Measurements from ENCODE around the gene GLS.
A peak's percentile ranks its signal among the peaks of the same experiment; 100 is the strongest.

GLS gene

GRCh38 chr2:191010887-191011885, 130.6 kb downstream of the GLS start:
- WGBS, 2 donors (ENCODE audit: extremely low coverage in 2 of 2, insufficient read length in 2 of 2, insufficient replicate concordance in 1 of 2): no CpG with 5 or more reads among the region's 14 CpGs
- H3K4me2 ChIP-seq (ENCODE audit: insufficient read depth, low read length, poor library complexity, severe bottlenecking): no peak overlapping the region
- no peak overlapping the region for H2BK5ac ChIP-seq (ENCODE audit: low read length)
- peaks cover 0 to 1% of the 10 kb centered on the region in 2 donors for H3K9me3 ChIP-seq (replicated peaks in 1 of 2; ENCODE audit: control insufficient read depth in 2 of 2, insufficient read depth in 1 of 2, low read depth in 1 of 2, low read length in 2 of 2)
- no peak for DNase-seq (ENCODE audit: low spot score)
- H4K8ac ChIP-seq (ENCODE audit: low read depth, low read length): no peak overlapping the region
- H3K36me3 ChIP-seq (replicated peaks in 1 of 2; ENCODE audit: control insufficient read depth in 2 of 2, insufficient read depth in 2 of 2, low read length in 2 of 2): peaks cover 3 to 53% of the 10 kb centered on the region in 2 donors
- H2BK120ac ChIP-seq (ENCODE audit: low read depth, low read length): no peak overlapping the region
- H3K4me3 ChIP-seq (ENCODE audit: low read length in 2 of 2): no peak overlapping the region
- no peak overlapping the region for H2BK15ac ChIP-seq (ENCODE audit: low read length)
- H3K18ac ChIP-seq (ENCODE audit: low read length): no peak overlapping the region
- H3K9ac ChIP-seq (ENCODE audit: low read depth, low read length, poor library complexity): no peak overlapping the region
- H2AK5ac ChIP-seq (ENCODE audit: low read depth, low read length): no peak overlapping the region
- peaks cover 6 to 7% of the 10 kb centered on the region in 2 donors for H3K4me1 ChIP-seq (ENCODE audit: control insufficient read depth in 2 of 2, insufficient read depth in 1 of 2, low read depth in 1 of 2, low read length in 2 of 2)
- H3K14ac ChIP-seq (ENCODE audit: low read length): no peak overlapping the region
- H3K23ac ChIP-seq (ENCODE audit: low read depth, low read length, poor library complexity): no peak overlapping the region
- no peak overlapping the region for H2AFZ ChIP-seq (ENCODE audit: low read length)
- no peak overlapping the region for H2BK12ac ChIP-seq (ENCODE audit: low read length)
- H3K4ac ChIP-seq (ENCODE audit: low read length): no peak overlapping the region
- H3K79me1 ChIP-seq (ENCODE audit: low read depth, low read length): no peaks in the 10 kb centered on the region
- H3K27me3 ChIP-seq (ENCODE audit: control insufficient read depth in 3 of 3, insufficient read depth in 3 of 3, low read depth in 1 of 3, low read length in 3 of 3): peaks cover 0 to 3% (median 0%) of the 10 kb centered on the region in 3 experiments
- H4K91ac ChIP-seq (ENCODE audit: low read depth, low read length, poor library complexity): no peak overlapping the region
- H3K27ac ChIP-seq (replicated peaks; ENCODE audit: low read length): no peak overlapping the region

GRCh38 chr2:191012346-191012745, 131.7 kb downstream of the GLS start:
- H2BK120ac ChIP-seq (ENCODE audit: low read depth, low read length): no peak overlapping the region
- no peak overlapping the region for H3K27ac ChIP-seq (replicated peaks; ENCODE audit: low read length)
- peak overlapping the region in 1 of 2 donors; percentile 36 for H3K4me3 ChIP-seq (ENCODE audit: low read length in 2 of 2)

GRCh38 chr2:191012845-191013681, 132.4 kb downstream of the GLS start:
- no peak overlapping the region for H2BK15ac ChIP-seq (ENCODE audit: low read length)
- H3K14ac ChIP-seq (ENCODE audit: low read length): no peak overlapping the region
- H3K4ac ChIP-seq (ENCODE audit: low read length): no peak overlapping the region
- H3K9me3 ChIP-seq (replicated peaks in 1 of 2; ENCODE audit: control insufficient read depth in 2 of 2, insufficient read depth in 1 of 2, low read depth in 1 of 2, low read length in 2 of 2): no peaks in the 10 kb centered on the region
- no peaks in the 10 kb centered on the region for H3K79me1 ChIP-seq (ENCODE audit: low read depth, low read length)
- DNase-seq (ENCODE audit: low spot score): no peak
- no peak overlapping the region for H2AK5ac ChIP-seq (ENCODE audit: low read depth, low read length)
- H3K4me2 ChIP-seq (ENCODE audit: insufficient read depth, low read length, poor library complexity, severe bottlenecking): peak overlapping the region; percentile 85
- no peak overlapping the region for H3K18ac ChIP-seq (ENCODE audit: low read length)
- whole genome bisulfite sequencing, 2 donors (ENCODE audit: extremely low coverage in 2 of 2, insufficient read length in 2 of 2, insufficient replicate concordance in 1 of 2): no CpG with 5 or more reads among the region's 14 CpGs
- peaks cover 0 to 34% of the 10 kb centered on the region in 2 donors for H3K36me3 ChIP-seq (replicated peaks in 1 of 2; ENCODE audit: control insufficient read depth in 2 of 2, insufficient read depth in 2 of 2, low read length in 2 of 2)
- H3K23ac ChIP-seq (ENCODE audit: low read depth, low read length, poor library complexity): no peak overlapping the region
- H4K8ac ChIP-seq (ENCODE audit: low read depth, low read length): no peak overlapping the region
- H2AFZ ChIP-seq (ENCODE audit: low read length): peak overlapping the region; percentile 85
- no peak overlapping the region for H2BK5ac ChIP-seq (ENCODE audit: low read length)
- no peak overlapping the region for H4K91ac ChIP-seq (ENCODE audit: low read depth, low read length, poor library complexity)
- no peak overlapping the region for H2BK12ac ChIP-seq (ENCODE audit: low read length)
- H2BK120ac ChIP-seq (ENCODE audit: low read depth, low read length): no peak overlapping the region
- peaks cover 0 to 3% (median 0%) of the 10 kb centered on the region in 3 experiments for H3K27me3 ChIP-seq (ENCODE audit: control insufficient read depth in 3 of 3, insufficient read depth in 3 of 3, low read depth in 1 of 3, low read length in 3 of 3)
- no peak overlapping the region for H3K27ac ChIP-seq (replicated peaks; ENCODE audit: low read length)
- H3K4me3 ChIP-seq (ENCODE audit: low read length in 2 of 2): peak overlapping the region; percentile 61 to 95
- peaks cover 6 to 7% of the 10 kb centered on the region in 2 donors for H3K4me1 ChIP-seq (ENCODE audit: control insufficient read depth in 2 of 2, insufficient read depth in 1 of 2, low read depth in 1 of 2, low read length in 2 of 2)
- H3K9ac ChIP-seq (ENCODE audit: low read depth, low read length, poor library complexity): no peak overlapping the region

More at GRCh38 chr2:191012346-191012745, 131.7 kb downstream of the GLS start:
- Histone ChIP-seq H3K79me1 (ENCODE audit: low read depth, low read length) (no peaks in the 10 kb centered on the region), H3K14ac (ENCODE audit: low read length) (no peak overlapping the region), H3K4me2 (ENCODE audit: insufficient read depth, low read length, poor library complexity, severe bottlenecking) (no peak overlapping the region), H4K91ac (ENCODE audit: low read depth, low read length, poor library complexity) (no peak overlapping the region), H3K27me3 (ENCODE audit: control insufficient read depth in 3 of 3, insufficient read depth in 3 of 3, low read depth in 1 of 3, low read length in 3 of 3) (peaks cover 0 to 3% (median 0%) of the 10 kb centered on the region in 3 experiments), H2AK5ac (ENCODE audit: low read depth, low read length) (no peak overlapping the region), H2BK12ac (ENCODE audit: low read length) (no peak overlapping the region), H3K4me1 (ENCODE audit: control insufficient read depth in 2 of 2, insufficient read depth in 1 of 2, low read depth in 1 of 2, low read length in 2 of 2) (peaks cover 6 to 7% of the 10 kb centered on the region in 2 donors), H2BK5ac (ENCODE audit: low read length) (no peak overlapping the region), H2AFZ (ENCODE audit: low read length) (no peak overlapping the region), H4K8ac (ENCODE audit: low read depth, low read length) (no peak overlapping the region), H3K18ac (ENCODE audit: low read length) (no peak overlapping the region), H3K9me3 (replicated peaks in 1 of 2; ENCODE audit: control insufficient read depth in 2 of 2, insufficient read depth in 1 of 2, low read depth in 1 of 2, low read length in 2 of 2) (no peaks in the 10 kb centered on the region), H3K4ac (ENCODE audit: low read length) (no peak overlapping the region), H3K23ac (ENCODE audit: low read depth, low read length, poor library complexity) (no peak overlapping the region), H3K36me3 (replicated peaks in 1 of 2; ENCODE audit: control insufficient read depth in 2 of 2, insufficient read depth in 2 of 2, low read length in 2 of 2) (peaks cover 0 to 42% of the 10 kb centered on the region in 2 donors), H3K9ac (ENCODE audit: low read depth, low read length, poor library complexity) (no peak overlapping the region), H2BK15ac (ENCODE audit: low read length) (no peak overlapping the region)
- DNase-seq (ENCODE audit: low spot score): no peak
- no CpG with 5 or more reads among the region's 3 CpGs for WGBS, 2 donors (ENCODE audit: extremely low coverage in 2 of 2, insufficient read length in 2 of 2, insufficient replicate concordance in 1 of 2)

- Histone ChIP-seq H3K79me1 (ENCODE audit: low read depth, low read length) (no peaks in the 10 kb centered on the region), H2AFZ (ENCODE audit: low read length) (peak overlapping the region; percentile 85), H3K4me3 (ENCODE audit: low read length in 2 of 2) (peak overlapping the region; percentile 61 to 95), H3K4me2 (ENCODE audit: insufficient read depth, low read length, poor library complexity, severe bottlenecking) (peak overlapping the region; percentile 85), H2BK5ac (ENCODE audit: low read length) (no peak overlapping the region), H3K27me3 (ENCODE audit: control insufficient read depth in 3 of 3, insufficient read depth in 3 of 3, low read depth in 1 of 3, low read length in 3 of 3) (peaks cover 0 to 5% (median 0%) of the 10 kb centered on the region in 3 experiments), H2BK120ac (ENCODE audit: low read depth, low read length) (no peak overlapping the region), H3K4me1 (ENCODE audit: control insufficient read depth in 2 of 2, insufficient read depth in 1 of 2, low read depth in 1 of 2, low read length in 2 of 2) (peaks cover 6 to 7% of the 10 kb centered on the region in 2 donors), H3K4ac (ENCODE audit: low read length) (no peak overlapping the region), H3K18ac (ENCODE audit: low read length) (peak overlapping the region; percentile 90), H2BK12ac (ENCODE audit: low read length) (no peak overlapping the region), H3K14ac (ENCODE audit: low read length) (no peak overlapping the region), H3K23ac (ENCODE audit: low read depth, low read length, poor library complexity) (peak overlapping the region; percentile 86), H3K27ac (replicated peaks; ENCODE audit: low read length) (no peak overlapping the region), H4K91ac (ENCODE audit: low read depth, low read length, poor library complexity) (no peak overlapping the region), H2AK5ac (ENCODE audit: low read depth, low read length) (no peak overlapping the region), H3K9me3 (replicated peaks in 1 of 2; ENCODE audit: control insufficient read depth in 2 of 2, insufficient read depth in 1 of 2, low read depth in 1 of 2, low read length in 2 of 2) (no peaks in the 10 kb centered on the region), H4K8ac (ENCODE audit: low read depth, low read length) (no peak overlapping the region), H3K9ac (ENCODE audit: low read depth, low read length, poor library complexity) (peak overlapping the region; percentile 97), H3K36me3 (replicated peaks in 1 of 2; ENCODE audit: control insufficient read depth in 2 of 2, insufficient read depth in 2 of 2, low read length in 2 of 2) (peaks cover 0 to 29% of the 10 kb centered on the region in 2 donors), H2BK15ac (ENCODE audit: low read length) (no peak overlapping the region)
- DNase-seq (ENCODE audit: low spot score): no peak
- WGBS, 2 donors (ENCODE audit: extremely low coverage in 2 of 2, insufficient read length in 2 of 2, insufficient replicate concordance in 1 of 2): no CpG with 5 or more reads among the region's 14 CpGs
Measured at GRCh38 chr2:191013682-191013931, 133.0 kb downstream of the GLS start.
